Endothelial cell of umbilical vein (primary cell): ENCODE measurements around the gene CNDP1. TPM values are rescaled to one million over a fixed set of nuclear protein-coding genes. Genes with fewer than 3 reads are reported as not detected.

Experiments
- BruUV-seq: library from RNA; stranded (reverse); fragments of 400-500 nt; replicated peaks from 2 replicates; lab custom pipeline; 2021; lab: Mats Ljungman, UMichigan
- CTCF ChIA-PET: fragments of 300-600, 350-600 bp; sonication (Branson Sonifier 250); formaldehyde crosslinking; loops from one replicate; lab custom pipeline; 2021; ENCODE audit warnings: antibody characterized with exemption, inconsistent platforms; lab: Charles Lee
- POLR2A ChIA-PET: fragments of 300-600, 350-600 bp; sonication (Branson Sonifier 250); formaldehyde crosslinking; loops from one replicate; lab custom pipeline; 2021; ENCODE audit warnings: antibody characterized with exemption, inconsistent platforms; lab: Charles Lee
- DNase-seq: peaks from one replicate; pipeline ENCODE4 v3.0.0-alpha.2; 2011; ENCODE audit warnings: low read depth, low spot score
- FAIRE-seq: peaks from 2 replicates; lab custom pipeline; 2011; peaks lifted over from hg19 to GRCh38; lab: Jason Lieb, UNC
- H2AFZ ChIP-seq: 2 replicates; pipeline ENCODE4 v1.6.0; 2012; ENCODE audit warnings: low read depth, low read length, control low read depth, inconsistent platforms
- H3K27ac ChIP-seq: 2 replicates; pipeline ENCODE4 v1.5.1; 2011; ENCODE audit warnings: low read depth, mild to moderate bottlenecking, control low read depth, low read length, moderate library complexity; ENCODE audit not compliant: insufficient read depth
- H3K27me3 ChIP-seq, 2 experiments: 2 replicates each; pipeline versions ENCODE4 v1.6.0 to v1.6.1; 2011; ENCODE audit warnings: low read length in 2 of 2, mixed read lengths in 1 of 2; ENCODE audit not compliant: control insufficient read depth in 2 of 2, insufficient read depth in 2 of 2
- H3K36me3 ChIP-seq, 2 experiments: 2 replicates in 1 of 2; 3 replicates in 1 of 2; pipeline ENCODE4 v1.5.1; 2011; ENCODE audit warnings: low read length in 2 of 2, mild to moderate bottlenecking in 1 of 2, moderate library complexity in 1 of 2; ENCODE audit not compliant: control insufficient read depth in 2 of 2, insufficient read depth in 2 of 2; ENCODE audit errors: extremely low read depth in 1 of 2
- H3K4me1 ChIP-seq: 3 replicates; pipeline ENCODE4 v1.5.1; 2011; ENCODE audit warnings: mild to moderate bottlenecking, low read length; ENCODE audit not compliant: control insufficient read depth, insufficient read depth; ENCODE audit errors: extremely low read depth
- H3K4me2 ChIP-seq: 2 replicates; pipeline ENCODE4 v1.6.1; 2011; ENCODE audit warnings: low read length, control low read depth, mixed read lengths; ENCODE audit not compliant: insufficient read depth
- H3K4me3 ChIP-seq, 3 experiments: fragments of 200-600 bp in 1 of 3; sonication (generic), shearing (Covaris generic) in 1 of 3; replicated peaks in 1 of 3; 2 replicates each; pipeline ENCODE4 v1.5.1; 2011 to 2016; ENCODE audit warnings: control low read depth in 3 of 3, low read length in 3 of 3, mild to moderate bottlenecking in 2 of 3, inconsistent platforms in 1 of 3, low read depth in 1 of 3, moderate library complexity in 1 of 3; ENCODE audit not compliant: insufficient read depth in 1 of 3
- H3K79me2 ChIP-seq: 2 replicates; pipeline ENCODE4 v1.6.0; 2012; ENCODE audit warnings: low read length, inconsistent platforms; ENCODE audit not compliant: control insufficient read depth, insufficient read depth
- H3K9ac ChIP-seq: replicated peaks from 2 replicates; pipeline ENCODE3; 2011; ENCODE audit warnings: low read length, control low read depth; ENCODE audit not compliant: insufficient read depth; ENCODE audit errors: extremely low read depth
- H3K9me1 ChIP-seq: replicated peaks from 3 replicates; pipeline ENCODE4 v1.6.0; 2011; ENCODE audit warnings: mild to moderate bottlenecking, low read length; ENCODE audit not compliant: control insufficient read depth, insufficient read depth; ENCODE audit errors: extremely low read depth
- H3K9me3 ChIP-seq: replicated peaks from 2 replicates; pipeline ENCODE4 v1.5.1; 2012; ENCODE audit warnings: low read length, inconsistent platforms; ENCODE audit not compliant: control insufficient read depth, insufficient read depth
- H4K20me1 ChIP-seq: replicated peaks from 2 replicates; pipeline ENCODE3; 2011; ENCODE audit warnings: mild to moderate bottlenecking, low read length; ENCODE audit not compliant: control insufficient read depth, insufficient read depth; ENCODE audit errors: extremely low read depth
- CTCF ChIP-seq, 2 donors: IDR thresholded peaks; 1 replicate in 1 of 2; 2 replicates in 1 of 2; pipeline ENCODE4 v1.5.1; 2011; ENCODE audit warnings: low read length in 2 of 2, mild to moderate bottlenecking in 2 of 2, moderate library complexity in 2 of 2, control low read depth in 1 of 2, inconsistent platforms in 1 of 2, low read depth in 1 of 2; ENCODE audit not compliant: insufficient read depth in 1 of 2; ENCODE audit errors: extremely low read depth in 1 of 2
- EZH2 ChIP-seq: IDR thresholded peaks from 2 replicates; pipeline ENCODE4 v1.6.1; 2012; ENCODE audit warnings: borderline replicate concordance, low read depth, mild to moderate bottlenecking, moderate library complexity, low read length, inconsistent platforms; ENCODE audit not compliant: severe bottlenecking
- FOS ChIP-seq: IDR thresholded peaks from 2 replicates; pipeline ENCODE4 v1.6.1; 2011; ENCODE audit warnings: mild to moderate bottlenecking, low read length, moderate library complexity, borderline replicate concordance; ENCODE audit not compliant: insufficient read depth
- GATA2 ChIP-seq: IDR thresholded peaks from 2 replicates; pipeline ENCODE4 v1.7.0; 2011; ENCODE audit warnings: low read depth, mild to moderate bottlenecking, moderate library complexity, mixed read lengths, low read length; ENCODE audit not compliant: insufficient read length, insufficient read depth
- JUN ChIP-seq: IDR thresholded peaks from 2 replicates; pipeline ENCODE4 v1.6.1; 2011; ENCODE audit warnings: borderline replicate concordance, low read depth; ENCODE audit not compliant: insufficient read length, insufficient read depth
- MAX ChIP-seq: IDR thresholded peaks from 2 replicates; pipeline ENCODE4 v1.6.1; 2011; ENCODE audit not compliant: insufficient read depth, insufficient read length
- MYC ChIP-seq: IDR thresholded peaks from one replicate; pipeline ENCODE4 v1.6.1; 2011; ENCODE audit warnings: mild to moderate bottlenecking, low read depth, low read length
- POLR2A ChIP-seq: IDR thresholded peaks from 2 replicates; pipeline ENCODE4 v1.6.1; 2012; ENCODE audit warnings: low read depth, mild to moderate bottlenecking, control low read depth, low read length
- POLR2AphosphoS5 ChIP-seq: IDR thresholded peaks from 2 replicates; pipeline ENCODE4 v1.6.1; 2012; ENCODE audit warnings: low read depth, mild to moderate bottlenecking, control low read depth, low read length, moderate library complexity; ENCODE audit not compliant: insufficient read depth
- dilution Hi-C: fragments of 300-500 bp; cut with MboI; formaldehyde crosslinking; loops from one replicate; pipeline ENCODE4 v1.15.0; 2019; ENCODE audit warnings: low sequenced_read_pairs; ENCODE audit not compliant: extremely low pct_ligation_motif_present
- intact Hi-C: fragments of 100-400 bp; cut with micrococcal nuclease; formaldehyde crosslinking; loops from one replicate; pipeline ENCODE4 v1.10.0; 2022
- polyA plus RNA-seq, 4 experiments: library from polyadenylated mRNA; depleted of rRNA in 3 of 4; stranded (reverse) in 3 of 4; unstranded in 1 of 4; fragments of >200 nt; gene quantifications; 2 replicates each; pipeline versions ENCODE4 v1.2.1 to v1.2.3, GENCODE V29; 2011 to 2012; ENCODE audit warnings: missing spikeins in 1 of 4
- total RNA-seq: library from RNA; stranded (reverse); gene quantifications from 2 replicates; pipeline ENCODE4 v1.2.3, GENCODE V29; 2021

Gene CNDP1
- total and polyA plus RNA-seq, 2 donors (not counting 3 experiments of a cell fraction or from before 2014, with no cell fraction given) = not detected

- Histone ChIP-seq H3K27ac (no peak overlapping the region), H3K36me3 (no peaks in the 10 kb centered on the region), H3K9me1 (no peaks in the 10 kb centered on the region), H3K9me3 (no peaks in the 10 kb centered on the region), H3K27me3 (no peaks in the 10 kb centered on the region), H3K4me2 (no peak overlapping the region), H4K20me1 (no peaks in the 10 kb centered on the region), H3K79me2 (peaks cover 12% of the 10 kb centered on the region), H3K9ac (no peak overlapping the region), H3K4me3 (no peak overlapping the region), H3K4me1 (peaks cover 2% of the 10 kb centered on the region), H2AFZ (no peak overlapping the region)
- no peak for DNase-seq
- intact Hi-C loops = loop anchor here (10.0 kb wide), 1 partner anchor 1719 kb away; no protein-coding TSS in a partner anchor
- TF ChIP-seq EZH2 = no peak
- no peak for TF ChIP-seq CTCF (IDR thresholded peaks at IDR 0.05; ENCODE audit: extremely low read depth in 1 of 2, insufficient read depth in 1 of 2, low read depth in 1 of 2, low read length in 2 of 2)
- no peak for TF ChIP-seq JUN
- no peak for TF ChIP-seq GATA2
- TF ChIP-seq MYC = no peak
- TF ChIP-seq MAX = no peak
- no peak for TF ChIP-seq FOS
- TF ChIP-seq POLR2A = no peak
- TF ChIP-seq POLR2AphosphoS5 = no peak
- FAIRE-seq = no peak
- ChIA-PET POLR2A (no interaction called here), CTCF (no interaction called here)
- BruUV-seq = no TSS peak
- dilution Hi-C loops = no loop called here
Observed at GRCh38 chr18:74626049-74626874, 92.0 kb downstream of the CNDP1 start.
